Measurements from ENCODE around the gene NPAS4.

- TF ChIP-seq POLR2A (IDR thresholded peaks at IDR 0.05), result no peak
- TF ChIP-seq CTCF (IDR thresholded peaks at IDR 0.05), result no peak
Observed at GRCh38 chr11:66473167-66473566, 52.3 kb downstream of the NPAS4 start.

Measured in vagina (tissue), 2 donors.